Spleen (tissue), 7 donors: Measurements from ENCODE around the gene USP32.

ENCODE experiments used
- POLR2A ChIP-seq, 3 donors: fragments of 450-650 bp; IDR thresholded peaks; one replicate each; pipeline ENCODE4 v1.5.1; 2017; ENCODE audit warnings: antibody characterized with exemption in 3 of 3, mild to moderate bottlenecking in 1 of 3
- TF ChIP-seq, protein P1 (sequence below), 11 experiments: fragments of 200-600 bp in 7 of 11; fragments of 450-650 bp in 4 of 11; sonication (generic) in 4 of 11; IDR thresholded peaks in 8 of 11; conservative IDR thresholded peaks in 3 of 11; 1 replicate in 7 of 11; 2 replicates in 4 of 11; pipeline versions ENCODE4 v1.4.0 to v1.8.0; 2016 to 2021; ENCODE audit warnings: antibody characterized with exemption in 11 of 11, inconsistent platforms in 4 of 11, mild to moderate bottlenecking in 1 of 11
- donor health status: DM: no; HTN: no; CAD: no; lungs with moderate emphysema.
- donor health status: DM: no; HTN: no; CAD: no.
- donor health status: DM: no; HTN: no; CAD: no.

DNA sequence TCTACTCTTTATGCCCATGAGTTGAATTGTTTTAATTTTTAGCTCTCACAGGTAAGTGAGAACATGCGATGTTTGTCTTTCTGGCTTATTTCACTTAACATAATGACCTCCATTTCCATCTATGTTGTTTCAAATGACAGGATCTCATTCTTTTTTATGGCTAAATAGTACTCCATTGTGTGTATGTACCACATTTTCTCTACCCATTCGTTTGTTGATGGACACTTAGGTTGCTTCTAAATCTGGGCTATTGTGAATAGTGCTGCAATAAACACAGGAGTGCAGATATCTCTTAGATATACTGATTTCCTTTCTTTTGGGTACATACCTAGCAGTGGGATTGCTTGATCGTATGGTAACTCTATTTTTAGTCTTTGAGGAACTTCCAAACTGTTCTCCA, 261.5 kb downstream of the USP32 start:
- TF ChIP-seq, protein P1, sequence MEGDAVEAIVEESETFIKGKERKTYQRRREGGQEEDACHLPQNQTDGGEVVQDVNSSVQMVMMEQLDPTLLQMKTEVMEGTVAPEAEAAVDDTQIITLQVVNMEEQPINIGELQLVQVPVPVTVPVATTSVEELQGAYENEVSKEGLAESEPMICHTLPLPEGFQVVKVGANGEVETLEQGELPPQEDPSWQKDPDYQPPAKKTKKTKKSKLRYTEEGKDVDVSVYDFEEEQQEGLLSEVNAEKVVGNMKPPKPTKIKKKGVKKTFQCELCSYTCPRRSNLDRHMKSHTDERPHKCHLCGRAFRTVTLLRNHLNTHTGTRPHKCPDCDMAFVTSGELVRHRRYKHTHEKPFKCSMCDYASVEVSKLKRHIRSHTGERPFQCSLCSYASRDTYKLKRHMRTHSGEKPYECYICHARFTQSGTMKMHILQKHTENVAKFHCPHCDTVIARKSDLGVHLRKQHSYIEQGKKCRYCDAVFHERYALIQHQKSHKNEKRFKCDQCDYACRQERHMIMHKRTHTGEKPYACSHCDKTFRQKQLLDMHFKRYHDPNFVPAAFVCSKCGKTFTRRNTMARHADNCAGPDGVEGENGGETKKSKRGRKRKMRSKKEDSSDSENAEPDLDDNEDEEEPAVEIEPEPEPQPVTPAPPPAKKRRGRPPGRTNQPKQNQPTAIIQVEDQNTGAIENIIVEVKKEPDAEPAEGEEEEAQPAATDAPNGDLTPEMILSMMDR (IDR thresholded peaks at IDR 0.05 in 8 of 11, conservative IDR thresholded peaks at IDR 0.05 in 3 of 11), result no peak
- no peak for TF ChIP-seq POLR2A (IDR thresholded peaks at IDR 0.05)
